MM.1S (cell line): ENCODE results near the gene HPS4.

Experiments
- CTCF ChIP-seq: fragments of 300-600 bp; sonication (generic); IDR thresholded peaks from 2 replicates; pipeline ENCODE4 v1.5.1; 2016; ENCODE audit warnings: antibody characterized with exemption, low read length, mixed read lengths
- EZH2 ChIP-seq: fragments of 300-600 bp; sonication (generic); optimal IDR thresholded peaks from 2 replicates; pipeline ENCODE3; 2017; ENCODE audit warnings: low read depth, mild to moderate bottlenecking, antibody characterized with exemption, low read length, mixed read lengths

GRCh38 chr22:26485806-26486390 lies 2.3 kb upstream of the HPS4 start:
- TF ChIP-seq CTCF (no peak), EZH2 (no peak)
